ENCODE data around the gene PC. TPM values are rescaled to one million over a fixed set of nuclear protein-coding genes. Genes with fewer than 3 reads are reported as not detected.
"Not testable (repeated sequence)": the region's sequence is repeated elsewhere in the genome, so short reads cannot be mapped to it uniquely, and the experiment has no call there.

The PC gene
- total and polyA plus RNA-seq, 11 donors = 2.6 to 22.4 (median 13.1) TPM

DNA sequence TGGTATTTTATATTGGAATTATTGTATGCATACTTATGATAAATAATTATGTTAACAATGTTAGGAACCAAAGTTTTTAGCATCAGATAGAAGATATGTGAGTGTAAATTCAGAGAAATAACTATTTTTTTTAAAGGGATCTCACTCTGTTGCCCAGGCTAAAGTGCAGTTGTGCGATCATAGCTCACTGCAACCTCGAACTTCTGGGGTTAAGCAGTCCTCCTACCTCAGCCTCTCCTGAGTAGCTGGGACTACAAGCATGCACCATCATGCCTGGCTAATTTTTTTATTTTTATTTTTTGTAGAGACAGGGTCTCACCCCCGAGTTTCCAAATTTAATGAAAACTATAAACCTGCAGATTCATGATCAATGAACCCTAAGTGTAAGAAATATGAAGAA is 148.6 kb downstream of the PC start:
- Histone ChIP-seq H3K27me3 (no peaks in the 10 kb centered on the region), H3K9me3 (no peaks in the 10 kb centered on the region), H3K27ac (no peak overlapping the region), H3K4me3 (no peak overlapping the region), H3K36me3 (peaks cover 0 to 14% (median 0%) of the 10 kb centered on the region in 9 donors), H3K4me1 (no peaks in the 10 kb centered on the region)
- WGBS, 4 donors = 94 to 97% (median 95%) methylated on average over 3 of the region's 3 CpGs
- intact Hi-C loops (cut with DNase I) = no loop called here
- ATAC-seq (no peak), DNase-seq (no peak)
- no peak for TF ChIP-seq POLR2A (IDR thresholded peaks at IDR 0.05)
- TF ChIP-seq, protein P1, sequence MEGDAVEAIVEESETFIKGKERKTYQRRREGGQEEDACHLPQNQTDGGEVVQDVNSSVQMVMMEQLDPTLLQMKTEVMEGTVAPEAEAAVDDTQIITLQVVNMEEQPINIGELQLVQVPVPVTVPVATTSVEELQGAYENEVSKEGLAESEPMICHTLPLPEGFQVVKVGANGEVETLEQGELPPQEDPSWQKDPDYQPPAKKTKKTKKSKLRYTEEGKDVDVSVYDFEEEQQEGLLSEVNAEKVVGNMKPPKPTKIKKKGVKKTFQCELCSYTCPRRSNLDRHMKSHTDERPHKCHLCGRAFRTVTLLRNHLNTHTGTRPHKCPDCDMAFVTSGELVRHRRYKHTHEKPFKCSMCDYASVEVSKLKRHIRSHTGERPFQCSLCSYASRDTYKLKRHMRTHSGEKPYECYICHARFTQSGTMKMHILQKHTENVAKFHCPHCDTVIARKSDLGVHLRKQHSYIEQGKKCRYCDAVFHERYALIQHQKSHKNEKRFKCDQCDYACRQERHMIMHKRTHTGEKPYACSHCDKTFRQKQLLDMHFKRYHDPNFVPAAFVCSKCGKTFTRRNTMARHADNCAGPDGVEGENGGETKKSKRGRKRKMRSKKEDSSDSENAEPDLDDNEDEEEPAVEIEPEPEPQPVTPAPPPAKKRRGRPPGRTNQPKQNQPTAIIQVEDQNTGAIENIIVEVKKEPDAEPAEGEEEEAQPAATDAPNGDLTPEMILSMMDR (IDR thresholded peaks at IDR 0.05) = no peak

DNA sequence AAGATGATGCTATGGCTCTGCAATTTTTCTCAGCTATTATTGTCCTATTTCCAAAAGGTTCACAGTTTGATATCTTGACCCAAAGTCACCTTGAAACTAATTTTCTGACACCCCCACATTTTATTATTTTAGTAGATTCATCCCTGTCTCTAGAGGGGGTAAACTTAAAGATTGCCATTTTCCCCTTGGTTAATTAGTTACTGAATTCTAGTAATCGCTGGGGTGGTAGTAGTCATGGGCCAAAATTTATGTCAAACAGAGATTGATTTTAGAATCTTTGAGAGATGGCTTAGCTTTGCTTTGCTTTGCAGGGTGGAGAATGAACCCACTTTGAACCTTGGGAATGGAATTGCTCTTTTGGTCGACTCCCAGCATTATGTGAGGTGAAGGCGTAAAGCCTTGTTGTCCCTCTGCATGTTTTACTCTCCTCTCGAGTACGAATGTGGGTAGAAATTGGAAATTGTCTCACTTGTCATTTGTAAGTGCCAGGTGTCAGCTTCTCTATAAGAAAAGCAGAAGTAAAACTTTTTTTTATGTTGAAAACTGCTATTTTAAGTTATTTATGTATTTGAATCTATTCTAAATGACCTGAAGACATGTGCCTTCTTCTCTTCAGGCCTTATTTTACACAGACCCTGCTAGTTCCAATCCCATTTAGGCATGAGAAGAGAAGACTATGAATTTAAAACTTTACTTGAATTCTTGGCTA is 157.3 kb downstream of the PC start:
- intact Hi-C loops (cut with DNase I) = no loop called here
- H3K4me3 ChIP-seq = no peak overlapping the region
- peaks cover 0 to 16% (median 0%) of the 10 kb centered on the region in 9 donors for H3K36me3 ChIP-seq
- H3K4me1 ChIP-seq = no peaks in the 10 kb centered on the region
- H3K27ac ChIP-seq = no peak overlapping the region
- 90 to 96% (median 93%) methylated on average over 5 of the region's 5 CpGs for WGBS, 4 donors
- H3K9me3 ChIP-seq = no peaks in the 10 kb centered on the region
- TF ChIP-seq, protein P1 (IDR thresholded peaks at IDR 0.05) = no peak
- no peak for TF ChIP-seq POLR2A (IDR thresholded peaks at IDR 0.05)
- no peaks in the 10 kb centered on the region for H3K27me3 ChIP-seq
- no peak for ATAC-seq
- DNase-seq = no peak

DNA sequence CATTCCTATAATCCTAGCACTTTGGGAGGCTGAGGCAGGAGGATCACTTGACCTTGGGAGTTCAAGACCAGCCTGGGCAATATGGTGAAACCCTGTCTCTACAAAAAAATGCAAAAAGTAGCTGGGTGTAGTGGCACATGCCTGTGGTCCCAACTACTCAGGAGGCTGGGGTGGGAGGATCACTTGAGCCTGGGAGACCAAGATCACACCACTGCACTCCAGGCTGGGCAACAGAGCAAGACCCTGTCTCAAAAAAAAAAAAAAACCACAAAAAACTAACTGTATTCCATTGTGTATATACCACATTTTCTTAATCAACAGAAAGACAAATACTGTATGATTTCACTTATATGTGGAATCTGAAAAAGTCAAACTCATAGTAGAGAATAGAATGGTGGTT is 158.4 kb downstream of the PC start:
- H3K27me3 ChIP-seq; ATAC-seq; DNase-seq; H3K9me3 ChIP-seq; H3K4me1 ChIP-seq; intact Hi-C loops (cut with DNase I); H3K27ac ChIP-seq; H3K4me3 ChIP-seq: not testable (repeated sequence)
- peaks cover 0 to 11% (median 0%) of the 10 kb centered on the region in 9 donors for H3K36me3 ChIP-seq

Small RNA genes within 50 kb of the gene (microRNA-seq; reads per million reads assigned to microRNA genes)
- gene MIR3163 = 0 to 0.45 (median 0) reads per million in 4 donors

Other genes with a start within 250 kb of the PC start
- 1 to 10 TPM in 3 of 9 donors, under 1 TPM in 6; 0.50 to 3.1 (median 0.91) TPM for gene SPTBN2, start 229.2 kb downstream of the PC start, total RNA-seq
- gene SPTBN2, start 229.2 kb downstream of the PC start, polyA plus RNA-seq = under 1 TPM; 0.30 to 0.62 TPM
- 1 to 10 TPM; 3.1 to 9.5 (median 5.0) TPM for gene RCE1, start 114.9 kb downstream of the PC start, total RNA-seq
- gene RCE1, start 114.9 kb downstream of the PC start, polyA plus RNA-seq = 1 to 10 TPM; 2.1 to 8.3 TPM
- 10 to 100 TPM in 8 of 9 donors, 1 to 10 TPM in 1; 8.2 to 22.0 (median 14.9) TPM for gene LRFN4, start 101.3 kb downstream of the PC start, total RNA-seq
- gene LRFN4, start 101.3 kb downstream of the PC start, polyA plus RNA-seq = 10 to 100 TPM; 15.4 to 22.1 TPM
- not detected for gene C11orf86, start 16.9 kb upstream of the PC start, total RNA-seq
- not detected for gene C11orf86, start 16.9 kb upstream of the PC start, polyA plus RNA-seq
- gene SYT12, start 64.8 kb upstream of the PC start, total RNA-seq = 1 to 10 TPM in 1 of 9 donors, under 1 TPM in 6, not detected in 2; 0.25 to 2.2 (median 0.40) TPM
- under 1 TPM; 0.04 to 0.82 TPM for gene SYT12, start 64.8 kb upstream of the PC start, polyA plus RNA-seq
- 100 to 1,000 TPM in 1 of 9 donors, 10 to 100 TPM in 8; 17.1 to 149 (median 36.8) TPM for gene RHOD, start 98.5 kb upstream of the PC start, total RNA-seq
- 10 to 100 TPM; 79.2 to 86.2 TPM for gene RHOD, start 98.5 kb upstream of the PC start, polyA plus RNA-seq
- gene KDM2A, start 160.9 kb upstream of the PC start, total RNA-seq = 10 to 100 TPM; 26.7 to 66.4 (median 38.6) TPM
- gene KDM2A, start 160.9 kb upstream of the PC start, polyA plus RNA-seq = 10 to 100 TPM; 23.4 to 33.5 TPM

All from heart left ventricle (tissue), 16 donors.